AG04449 (cell line): ENCODE data around the gene CEMIP.

ENCODE experiments used
- CTCF ChIA-PET: fragments of 350-600 bp; formaldehyde crosslinking; extraction: SDS; loops from one replicate; lab custom pipeline; 2021; ENCODE audit warnings: antibody characterized with exemption; lab: Yijun Ruan, JAX
- POLR2A ChIA-PET: fragments of 400-600, 350-600 bp; formaldehyde crosslinking; extraction: SDS; loops from one replicate; lab custom pipeline; 2020; ENCODE audit warnings: antibody characterized with exemption, inconsistent platforms; lab: Yijun Ruan, JAX
- DNase-seq: peaks from one replicate; pipeline ENCODE4 v3.0.0-alpha.2; 2010; ENCODE audit warnings: low read depth, low spot score
- H3K4me3 ChIP-seq: 2 replicates; pipeline ENCODE4 v1.5.1; 2011; ENCODE audit warnings: low read depth, mild to moderate bottlenecking, control low read depth, low read length
- CTCF ChIP-seq: IDR thresholded peaks from one replicate; pipeline ENCODE4 v1.5.1; 2011; ENCODE audit warnings: mild to moderate bottlenecking, moderate library complexity, low read length, control low read depth, inconsistent platforms; ENCODE audit not compliant: insufficient read depth; ENCODE audit errors: missing control alignments

CEMIP gene

DNA sequence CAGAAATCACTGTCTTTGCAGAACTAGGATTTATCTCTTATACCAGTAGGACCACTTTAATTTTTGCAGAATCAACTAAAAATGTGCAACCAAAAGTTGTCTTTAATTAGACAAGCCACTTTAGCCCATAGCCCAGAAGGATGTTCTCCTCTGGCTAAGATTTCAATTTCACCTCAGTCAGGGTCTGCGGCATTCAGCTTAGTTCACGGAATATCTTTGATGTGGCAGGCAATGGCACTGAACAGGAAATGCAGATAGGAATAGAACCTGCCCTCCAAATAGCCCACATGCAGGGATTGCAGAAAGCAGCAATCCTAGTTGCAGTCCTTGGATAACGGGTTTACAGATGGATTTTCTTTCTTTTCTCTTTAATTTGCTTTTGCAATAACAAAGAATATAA is 109.7 kb downstream of the CEMIP start:
- H3K4me3 ChIP-seq, result no peak overlapping the region
- TF ChIP-seq CTCF, result no peak
- CTCF ChIA-PET, result interaction anchor here (1.2 to 1.5 kb wide), 2 partner anchors 11 to 377 kb away, joined by 3 to 4 read pairs; no protein-coding TSS in a partner anchor
- POLR2A ChIA-PET, result no interaction called here
- DNase-seq, result no peak

DNA sequence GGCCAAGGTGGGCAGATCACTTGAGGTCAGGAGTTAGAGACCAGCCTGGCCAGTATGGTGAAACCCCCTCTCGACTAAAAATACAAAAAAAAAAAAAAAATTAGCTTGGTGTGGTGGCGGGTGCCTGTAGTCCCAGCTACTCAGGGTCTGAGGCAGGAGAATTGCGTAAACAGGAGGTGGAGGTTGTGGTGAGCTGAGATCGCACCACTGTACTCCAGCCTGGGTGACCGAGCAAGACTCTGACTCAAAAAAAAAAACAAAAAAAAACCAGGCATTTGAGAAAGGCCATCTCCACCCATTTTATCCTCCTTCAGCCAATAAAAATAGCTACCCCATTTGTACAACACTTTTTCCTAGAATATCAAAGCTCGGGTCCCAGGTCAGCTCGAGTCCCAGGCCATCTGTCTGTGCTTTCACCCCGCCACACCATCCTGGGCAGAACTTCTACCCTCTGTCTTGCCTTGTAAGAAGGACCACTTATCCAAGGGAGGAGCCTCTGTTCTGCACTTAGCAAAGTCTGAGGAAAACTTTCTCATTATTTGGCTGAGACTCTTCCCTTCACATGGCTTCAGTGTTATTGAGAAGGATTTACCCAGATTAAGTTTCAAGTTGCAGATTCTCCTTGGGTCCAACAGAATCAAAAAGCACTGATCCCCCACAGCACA is 111.3 kb downstream of the CEMIP start:
- H3K4me3 ChIP-seq, result no peak overlapping the region
- POLR2A ChIA-PET, result no interaction called here
- no peak for TF ChIP-seq CTCF
- CTCF ChIA-PET, result interaction anchor here (0.7 to 2.1 kb wide), 5 partner anchors 8 to 21 kb away, joined by 3 to 6 read pairs (median 3); no protein-coding TSS in a partner anchor
- DNase-seq, result no peak

GRCh38 chr15:80891006-80891405 is 111.8 kb downstream of the CEMIP start:
- CTCF ChIA-PET, result interaction anchor here (0.7 to 2.1 kb wide), 3 partner anchors 11 to 21 kb away, joined by 3 to 6 read pairs (median 3); no protein-coding TSS in a partner anchor
- H3K4me3 ChIP-seq, result no peak overlapping the region
- POLR2A ChIA-PET, result no interaction called here
- DNase-seq, result no peak
- no peak for TF ChIP-seq CTCF

GRCh38 chr15:80892414-80892813 is 113.2 kb downstream of the CEMIP start:
- no peak for DNase-seq

DNA sequence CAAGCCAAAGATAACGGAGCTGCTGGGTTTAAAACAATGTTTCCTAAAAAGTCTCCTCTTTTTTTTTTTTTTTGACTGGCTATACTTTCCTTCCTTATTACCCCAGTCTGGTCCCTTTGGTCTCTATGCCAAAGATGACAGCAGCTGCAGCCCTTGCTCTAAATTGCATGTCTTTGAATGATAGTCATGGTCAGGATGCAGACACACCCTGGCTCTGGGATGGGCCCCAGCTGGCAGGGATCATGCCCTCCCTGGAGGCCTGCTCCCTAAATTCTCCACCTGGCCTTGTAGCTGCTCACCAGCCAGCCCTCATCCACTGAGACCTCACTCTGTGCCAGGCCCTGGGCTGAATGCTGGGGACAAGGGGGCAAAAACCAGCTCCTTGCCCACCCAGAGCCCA is 114.6 kb downstream of the CEMIP start:
- CTCF ChIA-PET, result interaction anchor here (1.2 kb wide), 1 partner anchor 76 kb away, joined by 6 read pairs; no protein-coding TSS in a partner anchor
- no peak for TF ChIP-seq CTCF
- DNase-seq, result no peak

More at GRCh38 chr15:80892414-80892813, 113.2 kb downstream of the CEMIP start:
- CTCF ChIA-PET, result interaction anchor here (1.0 kb wide), 1 partner anchor 100 kb away, joined by 3 read pairs; no protein-coding TSS in a partner anchor
- POLR2A ChIA-PET, result no interaction called here
- H3K4me3 ChIP-seq, result no peak overlapping the region
- TF ChIP-seq CTCF, result no peak

DNA sequence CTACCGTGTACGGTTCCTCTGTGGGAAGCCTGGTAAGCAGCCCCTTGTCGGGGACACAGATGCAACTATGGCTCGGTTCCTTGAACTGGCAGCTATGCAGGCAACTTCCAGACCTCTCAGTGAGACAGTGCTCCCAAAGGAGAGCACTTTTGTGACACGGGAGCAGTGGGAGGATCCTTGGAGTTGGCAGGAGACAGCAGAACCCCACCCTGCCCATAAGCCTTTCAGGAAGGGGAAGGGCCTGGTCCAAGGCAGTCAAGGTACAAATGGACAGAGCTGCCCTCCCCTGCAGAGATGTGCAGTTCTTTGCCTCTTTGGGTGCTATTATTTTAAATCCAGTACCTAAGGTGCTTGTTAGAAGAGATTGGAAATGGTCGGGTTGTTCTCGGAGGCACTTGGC is 115.9 kb downstream of the CEMIP start:
- CTCF ChIA-PET, result no interaction called here
- H3K4me3 ChIP-seq, result no peak overlapping the region
- DNase-seq, result no peak
- no peak for TF ChIP-seq CTCF
- POLR2A ChIA-PET, result no interaction called here

More for the DNA sequence above, 114.6 kb downstream of the CEMIP start:
- POLR2A ChIA-PET, result interaction anchor here (0.7 kb wide), 1 partner anchor 485 kb away, joined by 4 read pairs; no protein-coding TSS in a partner anchor
- H3K4me3 ChIP-seq, result no peak overlapping the region
